ENCODE data around the gene RSPRY1. TPM values are rescaled to one million over a fixed set of nuclear protein-coding genes. Genes with fewer than 3 reads are reported as not detected.

The RSPRY1 gene
- polyA plus RNA-seq, 2 of the 4 experiments (the other 2 are of a cell fraction) = 32.2 to 50.0 TPM

GRCh38 chr16:57240851-57241250 lies 54.7 kb downstream of the RSPRY1 start:
- no peak overlapping the region for H3K4me3 ChIP-seq
- CTCF ChIA-PET = interaction anchor here (0.8 to 2.0 kb wide), 4 partner anchors 9 to 178 kb away, joined by 3 to 6 read pairs (median 4); no protein-coding TSS in a partner anchor
- no peaks in the 10 kb centered on the region for H3K9me3 ChIP-seq
- peaks cover 6% of the 10 kb centered on the region for H3K4me1 ChIP-seq
- H3K27ac ChIP-seq = no peak overlapping the region
- TF ChIP-seq PHF8 (IDR thresholded peaks at IDR 0.05; ENCODE audit: borderline replicate concordance, low read depth) (no peak), HOXA7 (CRISPR knock-in tag; IDR thresholded peaks at IDR 0.05) (no peak), CBX2 (IDR thresholded peaks at IDR 0.05; ENCODE audit: borderline replicate concordance, low read depth) (no peak)
- ATAC-seq = no peak
- 92% methylated on average over 2 of the region's 2 CpGs for WGBS (ENCODE audit: missing lambda C conversion rate)
- POLR2A ChIA-PET = no interaction called here
- H3K4me2 ChIP-seq = no peak overlapping the region
- no peak for DNase-seq (ENCODE audit: low read depth in 1 of 2, low spot score in 1 of 2)
- FAIRE-seq = no peak

GRCh38 chr16:57242650-57243049 lies 56.5 kb downstream of the RSPRY1 start:
- no peak for FAIRE-seq
- TF ChIP-seq HES2 (IDR thresholded peaks at IDR 0.05) (no peak), ZFP36 (IDR thresholded peaks at IDR 0.05; ENCODE audit: borderline replicate concordance, partially characterized antibody) (no peak), ATOH8 (CRISPR knock-in tag; IDR thresholded peaks at IDR 0.05; ENCODE audit: low read depth) (no peak), REST (IDR thresholded peaks at IDR 0.05) (no peak), FOSL2 (IDR thresholded peaks at IDR 0.05) (no peak), FOSL2 (CRISPR knock-in tag; IDR thresholded peaks at IDR 0.05) (no peak), JUN (IDR thresholded peaks at IDR 0.05) (no peak), TP53 (CRISPR knock-in tag; IDR thresholded peaks at IDR 0.05) (no peak), POLR2A (IDR thresholded peaks at IDR 0.05; ENCODE audit: low read length) (no peak)
- CTCF ChIA-PET = interaction anchor here (1.1 kb wide), 1 partner anchor 57 kb away, joined by 4 read pairs; no protein-coding TSS in a partner anchor

GRCh38 chr16:57244463-57244766 lies 58.3 kb downstream of the RSPRY1 start:
- TF ChIP-seq USF2 (IDR thresholded peaks at IDR 0.05) (peak; percentile 55), MYC (IDR thresholded peaks at IDR 0.05; ENCODE audit: borderline replicate concordance, low read length) (0 out of 2 replicates have a peak, but pooled peaks have one; percentile 12), HEYL (CRISPR knock-in tag; IDR thresholded peaks at IDR 0.05) (no peak), HOXA7 (CRISPR knock-in tag; IDR thresholded peaks at IDR 0.05) (0 out of 2 replicates have a peak, but pooled peaks have one; percentile 72)
- CTCF ChIA-PET = interaction anchor here (1.6 to 1.9 kb wide), 2 partner anchors 56 to 173 kb away, joined by 8 to 9 read pairs; no protein-coding TSS in a partner anchor
- POLR2A ChIA-PET = interaction anchor here (0.7 to 2.2 kb wide), 10 partner anchors 9 to 58 kb away, joined by 3 to 11 read pairs (median 5); partner anchors contain the start of genes PSME3IP1 and RSPRY1
- Histone ChIP-seq H3K4me2 (peak overlapping the region; percentile 79), H3K4me1 (peaks cover 11% of the 10 kb centered on the region), H3K27ac (peak overlapping the region; percentile 80 to 98), H3K4me3 (peak overlapping the region; percentile 46), H3K9me3 (no peaks in the 10 kb centered on the region)
- no peak for FAIRE-seq
- DNase-seq (ENCODE audit: low read depth in 1 of 2, low spot score in 1 of 2) = no peak
- peak; percentile 72 to 73 for ATAC-seq
- 14% methylated on average over 9 of the region's 9 CpGs for whole genome bisulfite sequencing (ENCODE audit: missing lambda C conversion rate)

More at GRCh38 chr16:57242650-57243049, 56.5 kb downstream of the RSPRY1 start:
- Histone ChIP-seq H3K4me2 (no peak overlapping the region), H3K4me3 (no peak overlapping the region), H3K9me3 (no peaks in the 10 kb centered on the region), H3K4me1 (peaks cover 11% of the 10 kb centered on the region), H3K27ac (no peak overlapping the region)
- ATAC-seq = no peak
- POLR2A ChIA-PET = no interaction called here
- DNase-seq (ENCODE audit: low read depth in 1 of 2, low spot score in 1 of 2) = no peak
- WGBS (ENCODE audit: missing lambda C conversion rate) = 91% methylated on average over 2 of the region's 2 CpGs
